ENCODE results near the gene RPS6KA2.
"Not testable (repeated sequence)": the region's sequence is repeated elsewhere in the genome, so short reads cannot be mapped to it uniquely, and the experiment has no call there.

RPS6KA2 gene

GRCh38 chr6:166635013-166635970 lies 8.2 kb upstream of the RPS6KA2 start:
- Histone ChIP-seq H3K36me3 (ENCODE audit: insufficient read depth, low read length) (no peaks in the 10 kb centered on the region), H3K9ac (ENCODE audit: insufficient read length) (no peak overlapping the region), H3K4me3 (no peak overlapping the region), H3K27ac (no peak overlapping the region), H3K9me3 (ENCODE audit: low read depth, low read length) (no peaks in the 10 kb centered on the region)
- TF ChIP-seq EZH2 (IDR thresholded peaks at IDR 0.05) (no peak), FOXP2 (optimal IDR thresholded peaks at IDR 0.05; ENCODE audit: control extremely low read depth, extremely low read length, insufficient read depth) (no peak), POLR2AphosphoS5 (IDR thresholded peaks at IDR 0.05; ENCODE audit: borderline replicate concordance, low read depth, low read length) (no peak)
- DNase-seq (ENCODE audit: low read depth, low spot score) = no peak

DNA sequence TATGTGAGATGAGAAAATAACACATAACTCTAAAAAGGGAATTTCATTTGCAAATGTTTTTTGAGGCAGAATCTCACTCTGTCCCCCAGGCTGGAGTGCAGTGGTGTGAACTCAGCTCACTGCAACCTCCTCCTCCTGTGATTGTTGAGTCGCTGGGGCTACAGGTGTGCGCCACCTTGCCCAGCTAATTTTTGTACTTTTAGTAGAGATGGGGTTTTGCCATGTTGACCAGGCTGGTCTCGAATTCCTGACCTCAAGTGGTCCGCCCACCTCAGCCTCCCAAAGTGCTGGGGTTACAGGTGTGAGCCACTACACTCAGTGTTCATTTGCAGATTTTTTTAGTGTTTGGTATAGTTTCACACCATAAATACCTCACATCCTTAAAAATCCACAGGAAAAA lies 7.5 kb upstream of the RPS6KA2 start:
- H3K27ac ChIP-seq; DNase-seq (ENCODE audit: low read depth, low spot score); H3K36me3 ChIP-seq (ENCODE audit: insufficient read depth, low read length); H3K9ac ChIP-seq (ENCODE audit: insufficient read length); H3K4me3 ChIP-seq; H3K9me3 ChIP-seq (ENCODE audit: low read depth, low read length): not testable (repeated sequence)

DNA sequence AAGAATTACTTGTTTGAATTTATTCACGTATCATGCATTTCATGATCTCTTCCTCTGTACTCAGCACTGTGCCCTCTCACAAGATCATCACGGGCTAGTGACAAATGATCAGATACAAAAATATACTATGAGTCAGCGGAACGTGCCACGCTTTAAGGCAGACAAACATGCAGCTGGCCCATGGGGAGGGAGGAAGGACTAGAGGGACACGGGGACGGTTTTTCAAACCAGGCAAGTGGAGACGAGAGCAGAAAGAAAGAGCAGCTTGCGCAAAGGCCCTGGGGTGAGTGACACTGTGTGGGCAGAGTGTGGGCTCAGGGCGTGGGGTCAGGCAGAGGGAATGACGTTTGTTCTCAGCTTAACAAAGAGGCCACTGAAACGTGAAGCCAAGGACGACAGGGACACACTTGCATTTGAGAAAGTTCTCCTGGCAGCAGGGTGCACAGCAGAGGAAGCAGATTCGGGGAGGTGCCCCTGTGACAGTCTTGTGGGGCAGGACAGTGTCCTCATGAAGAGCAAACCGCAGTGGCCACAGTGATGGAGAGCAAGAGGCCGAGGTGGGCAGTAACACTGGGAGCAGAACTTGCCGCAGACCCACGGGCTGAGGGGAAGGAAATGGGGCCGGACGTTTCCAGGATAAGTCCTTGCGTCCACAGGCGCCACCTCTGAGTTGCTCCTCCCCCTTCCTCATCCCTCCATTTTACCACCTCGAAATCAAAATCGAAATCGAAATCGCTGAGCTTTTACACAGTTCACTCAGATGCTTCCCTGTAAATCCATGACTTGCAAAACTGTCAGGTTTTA lies 6.9 kb upstream of the RPS6KA2 start:
- no peak overlapping the region for H3K9ac ChIP-seq (ENCODE audit: insufficient read length)

GRCh38 chr6:166632731-166633130 lies 5.7 kb upstream of the RPS6KA2 start:
- Histone ChIP-seq H3K4me3 (no peak overlapping the region), H3K9ac (ENCODE audit: insufficient read length) (no peak overlapping the region), H3K27ac (no peak overlapping the region), H3K36me3 (ENCODE audit: insufficient read depth, low read length) (no peaks in the 10 kb centered on the region), H3K9me3 (ENCODE audit: low read depth, low read length) (no peaks in the 10 kb centered on the region)
- DNase-seq (ENCODE audit: low read depth, low spot score) = no peak
- TF ChIP-seq EZH2 (IDR thresholded peaks at IDR 0.05) = no peak
- TF ChIP-seq POLR2AphosphoS5 (IDR thresholded peaks at IDR 0.05; ENCODE audit: borderline replicate concordance, low read depth, low read length) = no peak
- no peak for TF ChIP-seq FOXP2 (optimal IDR thresholded peaks at IDR 0.05; ENCODE audit: control extremely low read depth, extremely low read length, insufficient read depth)

More for the DNA sequence above, 6.9 kb upstream of the RPS6KA2 start:
- DNase-seq (ENCODE audit: low read depth, low spot score) = no peak
- Histone ChIP-seq H3K27ac (no peak overlapping the region), H3K4me3 (no peak overlapping the region), H3K9me3 (ENCODE audit: low read depth, low read length) (no peaks in the 10 kb centered on the region), H3K36me3 (ENCODE audit: insufficient read depth, low read length) (no peaks in the 10 kb centered on the region)
- TF ChIP-seq POLR2AphosphoS5 (IDR thresholded peaks at IDR 0.05; ENCODE audit: borderline replicate concordance, low read depth, low read length) (no peak), FOXP2 (optimal IDR thresholded peaks at IDR 0.05; ENCODE audit: control extremely low read depth, extremely low read length, insufficient read depth) (no peak), EZH2 (IDR thresholded peaks at IDR 0.05) (no peak)

DNA sequence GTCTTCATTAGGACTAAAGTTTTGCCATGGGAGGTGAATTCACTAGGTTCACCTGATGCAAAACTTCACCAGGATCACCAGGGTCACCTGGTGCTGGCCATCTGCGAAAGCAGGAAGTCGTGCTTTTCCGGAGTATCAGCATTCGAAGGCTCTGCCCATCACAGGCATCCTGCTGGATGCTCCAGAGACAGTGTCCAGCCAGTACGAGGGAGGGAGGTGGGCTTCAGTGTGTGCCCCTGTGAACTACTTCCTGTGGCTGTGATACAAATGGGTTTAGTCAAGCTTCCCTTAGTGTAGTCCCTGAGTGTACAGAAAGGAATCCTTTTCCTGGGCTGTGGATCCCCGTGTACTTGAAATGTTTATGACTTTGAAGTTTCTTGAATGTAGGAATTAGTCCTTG lies 3.4 kb upstream of the RPS6KA2 start:
- no peaks in the 10 kb centered on the region for H3K36me3 ChIP-seq (ENCODE audit: insufficient read depth, low read length)
- TF ChIP-seq FOXP2 (optimal IDR thresholded peaks at IDR 0.05; ENCODE audit: control extremely low read depth, extremely low read length, insufficient read depth) = no peak
- H3K27ac ChIP-seq = no peak overlapping the region
- H3K9ac ChIP-seq (ENCODE audit: insufficient read length) = no peak overlapping the region
- H3K9me3 ChIP-seq (ENCODE audit: low read depth, low read length) = no peaks in the 10 kb centered on the region
- H3K4me3 ChIP-seq = no peak overlapping the region
- DNase-seq (ENCODE audit: low read depth, low spot score) = no peak

- TF ChIP-seq FOXP2 (optimal IDR thresholded peaks at IDR 0.05; ENCODE audit: control extremely low read depth, extremely low read length, insufficient read depth) (no peak), POLR2AphosphoS5 (IDR thresholded peaks at IDR 0.05; ENCODE audit: borderline replicate concordance, low read depth, low read length) (no peak), EZH2 (IDR thresholded peaks at IDR 0.05) (no peak)
- no peak overlapping the region for H3K27ac ChIP-seq
- H3K9ac ChIP-seq (ENCODE audit: insufficient read length) = no peak overlapping the region
- no peak overlapping the region for H3K4me3 ChIP-seq
- no peak for DNase-seq (ENCODE audit: low read depth, low spot score)
- H3K9me3 ChIP-seq (ENCODE audit: low read depth, low read length) = no peaks in the 10 kb centered on the region
- no peaks in the 10 kb centered on the region for H3K36me3 ChIP-seq (ENCODE audit: insufficient read depth, low read length)
Observed at GRCh38 chr6:166629628-166630027, 2.6 kb upstream of the RPS6KA2 start.

- Histone ChIP-seq H3K4me3 (peak overlapping the region; percentile 79), H3K36me3 (ENCODE audit: insufficient read depth, low read length) (no peaks in the 10 kb centered on the region), H3K9me3 (ENCODE audit: low read depth, low read length) (no peaks in the 10 kb centered on the region), H3K27ac (no peak overlapping the region), H3K9ac (ENCODE audit: insufficient read length) (peak overlapping the region; percentile 34)
- no peak for DNase-seq (ENCODE audit: low read depth, low spot score)
- TF ChIP-seq FOXP2 (optimal IDR thresholded peaks at IDR 0.05; ENCODE audit: control extremely low read depth, extremely low read length, insufficient read depth) = no peak
- TF ChIP-seq POLR2AphosphoS5 (IDR thresholded peaks at IDR 0.05; ENCODE audit: borderline replicate concordance, low read depth, low read length) = no peak
- no peak for TF ChIP-seq EZH2 (IDR thresholded peaks at IDR 0.05)
Observed at GRCh38 chr6:166627875-166628801, 1.1 kb upstream of the RPS6KA2 start.

Measured in SK-N-MC (cell line).